ENCODE results near the gene CDC42BPB.
A peak's percentile ranks its signal among the peaks of the same experiment; 100 is the strongest.

The CDC42BPB gene

DNA sequence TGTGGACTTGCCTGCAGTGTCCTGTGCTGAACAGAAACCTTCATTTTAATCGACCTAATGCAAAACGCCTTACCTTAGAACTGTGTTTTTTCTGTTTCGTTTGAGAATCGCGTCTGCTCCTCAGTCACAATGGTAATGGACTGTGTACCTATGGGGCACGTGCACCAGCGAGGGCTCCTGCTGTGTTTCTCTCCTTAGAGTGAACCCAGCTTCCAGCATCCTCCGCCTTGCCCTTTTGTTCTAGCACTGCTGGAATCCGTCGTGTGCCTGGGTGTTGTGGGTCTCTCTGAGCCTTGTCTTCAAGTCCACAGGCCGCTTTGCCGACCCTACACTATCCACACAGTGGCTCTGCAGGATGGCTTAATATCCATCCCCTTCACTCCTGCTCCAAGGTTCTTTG lies 131.2 kb downstream of the CDC42BPB start:
- no peak for DNase-seq

DNA sequence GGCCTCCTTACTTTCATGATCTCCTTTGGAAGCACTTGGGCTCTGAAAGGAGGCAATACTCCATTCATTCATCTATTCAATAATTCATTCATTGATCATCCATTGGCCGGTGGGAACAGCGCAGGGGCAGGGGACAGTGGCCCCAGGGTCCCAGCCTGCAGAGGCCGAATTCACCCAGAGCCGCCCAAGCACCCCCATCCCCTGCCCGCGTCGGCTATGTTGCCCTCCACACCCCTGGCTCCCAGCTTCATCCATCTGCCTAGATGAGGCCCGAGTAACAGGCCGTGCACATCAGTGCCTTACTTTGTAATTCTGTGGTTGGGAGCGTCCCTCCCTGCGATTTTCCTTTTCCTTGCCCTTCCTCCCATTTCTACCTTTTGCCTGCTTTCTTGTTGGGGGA lies 131.7 kb downstream of the CDC42BPB start:
- no peak for DNase-seq

DNA sequence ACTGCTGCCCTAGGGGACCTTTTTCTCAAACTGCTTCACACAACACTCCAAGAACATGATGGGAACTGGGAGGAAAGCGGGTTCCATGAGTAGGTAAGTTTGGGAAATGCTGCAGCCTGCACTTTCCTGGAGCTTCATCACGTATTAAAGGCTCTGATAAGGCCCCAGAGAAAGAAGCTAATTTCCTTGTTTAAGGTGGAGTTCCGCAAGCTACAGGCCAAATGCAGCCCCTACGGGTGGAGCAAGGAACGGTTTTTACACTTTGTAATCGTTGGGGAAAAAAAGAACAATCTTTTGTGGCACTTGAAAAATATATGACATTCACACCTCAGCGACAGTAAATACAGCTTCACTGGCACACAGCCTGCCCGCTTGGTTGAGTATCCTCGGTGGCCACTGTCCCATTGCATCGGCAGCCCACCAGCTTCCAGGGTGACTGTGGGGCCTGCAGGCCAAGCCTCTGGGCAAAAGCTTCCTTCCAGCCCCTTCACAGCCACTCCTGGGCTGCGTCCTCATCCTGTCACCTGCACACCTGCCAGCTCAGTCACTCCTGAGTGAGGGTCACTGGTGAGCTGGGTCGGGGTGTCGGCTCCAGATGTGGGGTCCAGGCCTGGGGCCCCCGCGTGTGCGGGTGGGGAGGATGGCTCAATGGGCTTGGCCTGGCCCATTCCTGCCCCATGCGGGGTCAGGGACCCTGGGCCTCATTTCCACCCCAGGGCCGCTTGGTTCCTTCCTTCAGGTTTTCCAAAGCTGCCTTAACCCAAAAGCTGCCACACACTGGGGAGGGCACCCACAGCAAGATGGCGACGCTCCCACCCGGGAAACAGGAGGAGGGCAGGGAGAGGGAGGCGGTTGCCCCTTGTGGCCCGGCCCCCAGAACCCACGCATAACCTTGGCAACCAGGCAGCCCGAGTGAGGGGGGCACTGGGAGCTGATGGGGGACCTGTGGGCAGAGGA lies 132.4 kb downstream of the CDC42BPB start:
- no peak for DNase-seq

DNA sequence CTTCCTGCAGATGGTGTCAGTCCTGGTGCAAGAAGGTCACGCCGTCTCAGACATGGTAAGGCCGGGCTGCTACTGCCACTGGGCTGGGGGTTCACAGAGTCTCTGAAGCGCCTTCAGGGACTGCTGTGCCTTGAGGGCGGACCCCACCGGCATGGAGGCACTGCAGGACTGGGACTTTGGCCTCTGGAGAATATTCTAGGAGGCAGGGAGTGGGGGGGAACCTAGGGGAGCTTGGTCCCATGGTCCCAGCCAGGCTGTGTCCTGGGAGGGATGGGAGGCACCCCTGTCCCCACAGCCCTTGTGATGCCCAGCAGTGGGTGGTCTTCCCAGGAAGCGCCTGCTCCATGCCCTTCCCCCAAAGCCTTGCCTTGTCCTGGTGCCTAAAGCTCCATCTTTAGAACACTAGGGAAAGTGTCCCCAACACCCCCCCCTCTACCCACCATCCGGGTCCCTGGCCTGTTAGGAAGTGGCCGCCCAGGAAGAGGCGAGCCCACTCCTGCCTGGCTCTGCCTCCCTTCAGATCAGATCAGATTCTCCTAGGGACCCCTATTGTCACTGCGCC lies 133.3 kb downstream of the CDC42BPB start:
- no peak for DNase-seq

DNA sequence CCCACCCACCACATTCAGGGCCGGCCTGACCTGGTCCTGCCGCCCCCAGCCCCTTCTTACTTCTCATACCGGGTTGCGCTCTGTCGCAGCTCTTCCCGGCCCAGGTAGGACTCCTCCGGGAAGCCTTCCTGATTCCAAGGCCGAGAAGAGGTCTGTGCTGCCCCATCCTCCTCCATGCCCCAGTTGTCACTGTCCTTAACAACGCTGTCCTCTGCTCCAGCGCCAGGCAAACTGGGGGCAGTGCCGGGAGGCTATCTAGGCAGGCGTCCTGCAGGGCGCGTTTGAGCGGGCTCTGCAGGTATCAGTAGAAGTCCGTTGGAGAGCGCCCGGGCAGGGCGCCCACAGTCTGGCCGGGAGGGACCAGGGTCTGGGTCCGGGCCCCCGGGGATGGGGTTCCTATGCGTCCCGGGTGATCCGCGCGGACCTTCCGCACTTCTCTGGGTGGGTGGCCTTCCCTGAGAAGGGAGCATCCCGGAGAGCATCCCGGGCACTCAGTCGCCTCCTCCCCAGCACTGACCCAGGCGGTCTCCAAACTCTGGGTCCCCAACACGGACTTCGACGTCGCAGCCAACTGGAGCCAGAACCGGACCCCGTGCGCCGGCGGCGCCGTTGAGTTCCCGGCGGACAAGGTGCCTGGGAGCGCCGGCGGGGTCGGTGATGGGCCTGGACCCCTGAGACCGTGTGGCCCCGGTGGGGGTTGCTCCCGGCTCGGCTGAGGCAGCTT lies 134.0 kb downstream of the CDC42BPB start:
- DNase-seq = no peak

DNA sequence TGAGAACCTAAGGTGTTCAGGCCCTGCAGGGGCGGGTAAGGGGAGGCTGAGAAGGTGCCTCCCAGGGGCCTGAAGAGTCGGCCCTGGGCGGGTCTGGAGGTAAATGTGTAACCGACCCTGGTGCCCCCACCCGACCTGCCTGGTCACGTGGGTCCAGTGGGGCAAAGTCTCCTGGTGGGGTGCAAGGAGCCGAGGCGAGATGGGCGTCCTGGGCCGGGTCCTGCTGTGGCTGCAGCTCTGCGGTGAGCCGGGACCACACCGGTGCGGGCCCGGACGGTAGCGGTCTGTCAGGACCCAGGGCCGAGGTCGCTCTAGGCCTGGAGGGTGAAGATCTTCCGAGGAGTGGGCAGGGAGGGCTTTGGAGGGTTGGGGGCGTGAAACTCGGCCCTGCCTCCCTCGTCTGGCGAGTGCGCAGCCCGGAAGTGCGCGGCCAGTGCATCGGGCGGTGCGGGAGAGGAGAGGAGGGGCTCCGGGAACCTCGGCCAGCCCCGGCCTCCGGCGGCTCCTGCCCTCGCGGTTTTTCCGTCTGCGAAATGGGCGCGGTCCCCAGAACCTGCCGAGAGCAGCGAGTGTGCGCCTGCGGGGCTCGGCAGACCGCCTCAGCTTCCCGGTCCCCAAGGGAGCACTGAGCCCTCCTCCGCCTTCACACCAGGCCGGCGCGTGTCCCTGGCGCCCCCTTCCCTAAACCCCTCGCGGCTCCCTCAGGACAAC lies 134.7 kb downstream of the CDC42BPB start, which contains the start of gene AMN:
Gene AMN, plus strand, starts transcription at position 174 of the 711 bp plus-strand sequence. Its CDS starts 26 bp downstream, at position 200.
- DNase-seq = no peak

DNA sequence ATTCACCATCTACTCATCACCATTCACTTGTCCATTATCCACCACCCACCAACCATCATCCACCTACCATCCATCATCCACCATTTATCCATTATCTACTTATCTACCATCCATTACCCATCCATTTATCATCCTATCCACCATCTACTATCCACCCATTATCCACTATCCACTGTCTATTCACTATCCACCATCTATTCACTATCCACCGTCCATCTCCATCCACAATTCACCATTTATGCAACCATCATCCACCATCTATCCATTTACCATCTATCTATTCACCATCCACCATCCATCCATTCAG lies 136.4 kb downstream of the CDC42BPB start:
- DNase-seq = no peak

DNA sequence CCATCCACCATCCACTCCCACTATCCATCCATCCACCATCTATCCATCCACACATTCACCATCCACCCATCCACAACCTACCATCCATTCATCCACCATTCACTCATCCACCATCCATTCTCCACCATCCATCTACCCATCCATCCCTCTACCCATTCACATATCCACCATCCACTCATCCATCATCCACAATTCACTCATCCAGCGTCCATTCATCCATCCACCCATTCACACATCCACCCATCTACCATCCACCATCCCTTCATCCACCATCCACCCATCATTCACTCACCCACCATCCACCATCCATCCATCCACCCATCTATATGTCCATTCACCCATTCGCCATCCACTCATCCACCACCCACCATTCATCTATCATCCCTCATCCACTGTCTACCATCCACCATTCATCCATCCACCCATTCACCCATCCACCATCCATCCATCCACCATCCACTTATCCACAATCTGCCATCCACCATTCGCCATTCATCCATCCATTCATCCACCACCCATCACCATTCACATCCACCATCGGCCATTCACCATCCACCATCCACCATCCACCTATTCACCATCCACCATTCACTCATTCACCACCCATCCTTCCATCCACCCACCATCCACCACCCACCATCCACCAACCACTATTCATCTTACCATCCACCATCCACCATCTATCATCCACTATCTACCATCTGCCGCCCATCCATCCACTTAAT lies 136.9 kb downstream of the CDC42BPB start:
- no peak for DNase-seq

DNA sequence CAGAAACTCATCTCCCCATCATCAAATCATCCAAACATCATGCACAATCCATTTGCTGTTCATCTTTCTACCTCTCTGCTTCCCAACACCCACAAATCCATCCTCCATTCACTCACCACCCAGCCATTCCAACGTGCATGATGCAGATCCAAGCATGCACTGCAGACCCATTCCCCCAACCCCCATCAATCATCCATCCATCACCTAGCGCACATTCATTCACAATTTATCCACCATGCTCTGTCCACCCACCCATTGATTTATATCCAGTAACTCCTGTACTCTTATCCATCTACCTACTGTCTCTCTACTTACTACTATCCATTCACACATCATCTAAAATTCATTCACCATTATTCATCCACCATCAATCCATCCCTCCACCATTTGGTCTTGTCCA lies 138.9 kb downstream of the CDC42BPB start:
- no peak for DNase-seq

DNA sequence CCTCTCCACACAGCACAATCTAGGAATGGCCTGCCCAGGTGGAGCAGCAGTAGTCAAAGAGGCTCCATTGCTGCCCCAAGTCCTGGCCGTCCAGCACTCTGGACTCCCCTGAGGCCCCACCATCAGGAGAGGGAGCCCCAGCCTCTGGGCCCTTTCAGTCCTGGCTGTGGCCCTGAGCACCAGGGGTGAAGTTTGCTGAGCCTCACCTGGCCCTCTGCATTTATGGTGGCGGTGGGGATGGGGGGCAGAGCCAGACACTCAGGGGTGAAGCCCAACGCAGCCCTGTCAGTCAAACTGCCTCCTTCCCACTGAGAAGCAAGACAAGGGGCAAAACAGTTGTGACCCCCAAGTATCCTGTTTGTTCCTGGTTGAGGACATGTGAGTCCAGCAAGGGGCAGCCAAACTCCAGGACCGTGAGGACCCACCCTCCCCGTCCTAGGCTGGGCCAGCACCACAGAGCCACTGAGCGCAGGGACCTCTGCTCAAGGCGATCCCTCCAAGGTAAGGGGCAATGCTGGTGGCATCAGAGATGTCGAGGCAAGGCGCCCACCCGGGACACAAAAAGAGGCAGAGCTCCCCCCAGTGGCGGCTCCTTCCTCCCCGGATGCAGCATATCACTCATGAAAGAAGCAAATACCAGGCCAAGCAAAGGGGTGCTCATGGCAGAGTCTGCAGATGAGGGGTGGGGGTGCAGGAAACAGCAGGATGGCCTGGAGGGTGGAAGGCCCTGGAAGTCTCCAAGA lies 139.7 kb downstream of the CDC42BPB start:
- peak; percentile 38 for DNase-seq

DNA sequence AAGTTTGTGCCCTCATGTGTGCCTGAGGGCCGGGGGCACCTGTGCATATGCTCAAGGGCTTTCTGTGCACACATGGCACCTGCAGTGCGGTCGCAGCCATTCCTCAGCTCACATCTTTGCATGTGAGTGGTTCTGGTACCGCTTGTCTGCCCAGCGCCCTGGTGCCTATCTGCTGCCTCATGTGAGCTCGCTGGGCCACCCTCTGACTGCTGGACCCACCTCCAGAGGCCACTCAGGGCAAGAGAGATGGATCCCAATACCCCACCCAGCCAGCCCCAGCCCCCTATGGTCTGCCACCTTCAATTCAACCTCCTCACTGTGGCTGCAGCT lies 140.3 kb downstream of the CDC42BPB start:
- no peak for DNase-seq

DNA sequence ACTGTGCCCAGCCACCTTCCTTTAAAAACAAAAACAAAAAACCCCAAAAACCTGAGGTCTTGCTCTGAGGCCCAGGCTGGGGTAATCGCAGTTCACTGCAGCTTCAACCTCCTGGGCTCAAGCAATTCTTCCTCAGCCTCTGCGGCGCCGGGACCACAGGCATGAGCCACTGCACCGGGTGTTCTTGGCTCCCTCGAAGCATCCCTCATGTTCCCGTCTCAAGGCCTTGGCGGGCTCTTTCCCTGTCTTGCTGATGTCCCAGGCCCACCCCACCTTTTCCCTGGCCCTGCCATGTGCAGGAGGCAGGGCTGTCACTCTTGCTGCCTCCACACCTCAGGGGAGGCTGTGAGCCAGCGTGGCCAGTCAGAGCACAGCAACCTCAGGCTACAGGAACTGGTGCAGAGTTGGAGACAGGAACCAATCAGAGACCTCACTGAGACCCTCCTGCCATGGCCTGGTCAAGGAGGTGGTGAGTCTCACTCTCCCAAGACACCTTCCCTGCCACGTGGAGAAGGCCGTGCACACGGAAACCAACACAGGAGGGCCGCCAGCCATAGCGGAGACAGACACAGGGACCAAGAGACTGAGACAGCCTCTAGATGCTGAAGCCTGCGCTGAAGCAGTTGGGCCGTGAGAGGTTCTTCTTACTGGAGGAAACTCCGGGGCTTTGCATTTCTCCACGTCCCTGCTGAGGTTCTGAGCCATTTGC lies 140.8 kb downstream of the CDC42BPB start:
- no peak for DNase-seq

DNA sequence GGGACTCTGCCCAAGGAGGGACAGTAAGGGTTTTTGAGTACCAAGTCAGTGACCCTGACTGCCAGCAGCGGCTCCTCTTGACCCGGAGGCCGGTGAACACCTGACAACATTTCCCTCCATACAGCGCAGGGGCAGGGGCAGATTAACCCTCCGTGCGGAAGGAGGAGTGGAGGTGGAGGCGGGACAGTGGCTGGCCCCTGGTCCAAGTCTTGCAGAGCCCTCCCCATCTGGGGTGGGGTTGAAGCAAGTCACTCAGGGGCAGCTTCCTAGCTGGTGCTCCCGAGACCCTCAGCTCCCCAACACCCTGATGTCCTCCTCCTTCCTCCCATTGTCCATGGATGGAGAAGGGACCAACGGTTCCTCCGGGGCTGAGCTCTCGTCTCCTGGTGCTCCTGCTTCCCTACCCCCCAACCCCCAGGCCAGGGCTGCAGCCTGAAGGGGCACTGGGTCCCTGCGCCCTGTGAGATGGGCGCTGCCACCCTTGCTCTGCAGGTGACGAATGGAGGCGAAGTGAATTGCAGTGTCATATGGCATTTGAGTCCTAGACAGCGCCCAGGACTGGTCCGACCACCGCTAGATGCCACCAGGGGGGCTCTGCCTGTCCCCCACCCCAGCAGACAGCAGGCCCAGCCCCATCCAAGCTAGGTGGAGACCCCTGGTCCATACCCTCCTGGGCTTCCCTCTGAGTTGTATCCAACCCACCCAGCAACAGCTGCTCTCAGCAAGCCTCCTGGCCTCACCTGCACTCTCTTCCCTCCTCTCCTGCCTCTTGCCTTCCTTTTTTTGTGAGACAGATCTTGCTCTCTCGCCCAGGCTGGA lies 141.8 kb downstream of the CDC42BPB start:
- no peak for DNase-seq

DNA sequence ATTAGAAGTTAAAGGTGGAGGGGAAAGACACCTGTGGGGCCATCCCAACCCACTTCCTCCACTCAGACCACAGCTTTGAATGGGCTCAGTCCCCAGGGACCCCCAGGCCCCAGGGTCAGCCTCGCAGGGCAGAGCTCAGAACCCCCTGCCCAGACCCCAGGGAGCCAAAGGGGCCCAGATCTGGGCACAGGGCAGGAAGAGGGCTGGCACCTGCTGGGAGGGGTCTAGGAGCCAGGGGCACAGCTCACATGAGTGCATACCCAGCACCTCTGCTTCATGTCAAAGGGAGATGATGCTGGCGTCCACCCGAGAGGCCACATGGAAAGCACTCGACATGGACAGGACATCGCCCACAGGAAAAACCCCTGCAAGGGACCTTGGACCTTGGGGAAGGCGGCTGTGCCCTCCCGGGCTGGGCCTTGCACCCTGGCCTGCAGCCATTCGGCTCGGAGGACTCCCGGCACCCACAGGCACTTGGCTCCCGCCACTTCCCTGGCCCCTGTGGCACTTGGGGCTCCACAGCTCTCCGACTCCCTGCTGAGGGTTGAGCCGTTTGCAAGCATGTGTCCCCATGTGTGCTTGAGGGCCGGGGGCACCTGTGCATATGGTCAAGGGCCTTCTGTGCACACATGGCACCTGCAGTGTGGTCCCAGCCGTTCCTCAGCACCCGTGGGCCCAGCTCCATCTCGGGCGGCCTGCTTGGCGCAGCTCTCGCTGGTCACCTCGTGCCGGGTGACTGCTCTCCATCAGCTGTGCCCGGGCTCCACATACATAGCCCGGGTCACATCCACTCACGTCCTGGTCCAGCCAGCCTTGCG lies 142.7 kb downstream of the CDC42BPB start:
- no peak for DNase-seq

DNA sequence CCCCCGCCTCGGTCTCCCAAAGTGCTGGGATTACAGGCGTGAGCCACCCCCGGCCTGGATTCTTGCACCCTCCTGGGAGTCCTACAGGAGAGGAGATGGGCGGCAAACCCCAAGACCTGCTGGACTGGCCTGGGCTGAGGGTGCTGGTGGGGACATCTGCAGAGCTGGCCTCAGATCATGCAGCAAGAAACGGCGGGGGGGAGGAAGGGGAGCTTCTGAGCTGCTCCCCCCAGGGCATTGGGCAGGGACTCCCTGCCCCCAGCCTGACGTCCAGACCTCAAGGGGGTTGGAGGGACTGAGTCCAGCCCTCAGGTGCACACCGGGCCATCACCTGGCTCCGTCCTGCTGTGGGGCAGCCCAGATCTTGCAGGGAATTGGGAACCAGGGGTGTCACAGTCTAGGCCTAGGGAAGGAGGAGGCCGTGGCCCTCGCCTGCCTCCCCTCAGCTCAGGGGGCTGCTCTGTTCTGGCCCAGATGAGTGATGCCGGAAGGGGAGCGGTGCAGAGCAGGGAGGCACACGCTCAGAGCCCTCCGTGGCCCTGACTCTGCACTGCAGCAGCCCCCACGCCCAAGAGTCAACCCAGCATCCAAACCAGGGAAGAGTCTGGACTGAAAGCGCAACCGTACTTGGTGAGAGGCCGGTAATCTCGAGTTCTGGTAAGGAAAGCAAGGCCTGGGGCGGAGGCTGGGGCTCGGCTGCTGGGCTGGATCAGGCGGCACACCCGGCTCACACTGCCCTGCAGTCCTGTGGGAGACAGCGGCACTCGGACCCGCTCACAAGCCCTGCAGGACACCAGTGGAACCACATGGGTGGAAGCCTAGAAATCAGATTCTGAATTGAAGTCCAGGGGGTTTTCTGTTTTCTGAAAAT lies 143.8 kb downstream of the CDC42BPB start:
- no peak for DNase-seq

DNA sequence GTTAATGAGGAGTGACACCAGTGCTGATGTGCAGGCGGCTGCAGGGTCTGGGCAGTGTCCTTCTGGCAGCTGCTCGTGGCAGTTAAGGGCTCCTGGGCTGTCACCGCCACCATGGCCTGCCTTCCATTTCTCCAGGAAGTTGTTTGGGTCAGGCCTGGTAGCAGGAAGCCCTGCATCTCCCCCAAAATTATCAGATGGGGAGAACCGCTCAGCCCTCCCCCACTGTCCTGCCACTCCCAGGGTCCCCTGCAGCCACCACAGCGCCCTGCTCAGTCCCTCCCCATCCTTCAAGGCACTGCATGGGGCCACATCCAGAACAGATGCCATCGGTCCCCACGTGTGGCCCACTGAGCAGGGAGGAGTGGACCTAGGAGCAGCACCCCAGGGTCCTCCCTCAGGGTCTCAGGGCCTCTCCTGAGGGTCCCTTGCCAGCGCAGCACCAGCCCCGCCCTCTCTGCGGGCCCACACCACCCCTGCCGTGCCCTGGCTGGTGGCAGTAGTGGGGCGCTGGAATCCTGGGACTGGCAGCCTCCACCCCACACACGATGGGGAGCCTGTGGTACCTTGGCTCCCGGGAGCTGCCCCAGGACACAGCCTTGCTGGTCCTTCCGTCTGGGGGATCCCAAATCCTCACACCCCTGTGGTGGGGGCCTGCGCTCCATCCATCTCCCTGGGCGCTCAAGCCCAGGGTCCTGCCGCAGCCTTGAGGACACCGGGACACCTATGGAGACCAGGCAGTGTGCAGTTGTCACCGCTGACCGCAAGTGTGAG lies 145.2 kb downstream of the CDC42BPB start:
- no peak for DNase-seq

DNA sequence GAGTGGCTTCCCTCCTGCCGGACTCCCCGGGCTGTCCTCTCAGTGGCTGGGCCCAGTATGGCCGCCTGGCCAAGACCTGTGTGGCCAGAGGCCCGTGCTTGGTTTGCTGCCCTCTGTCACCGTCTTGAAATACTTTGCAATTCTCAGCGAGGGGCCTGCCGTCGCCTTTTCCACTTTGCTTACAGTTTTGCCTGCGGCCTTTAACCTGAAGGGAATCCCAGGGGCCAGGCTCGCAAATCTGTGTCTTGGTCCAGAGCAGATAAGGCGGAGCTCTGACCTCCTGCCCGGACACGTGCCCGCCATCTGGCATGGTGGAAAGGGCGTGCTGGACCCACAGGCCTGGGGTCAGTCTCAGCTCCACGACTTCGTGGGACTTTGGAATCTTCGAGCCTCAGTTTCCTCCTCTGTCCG lies 145.8 kb downstream of the CDC42BPB start:
- DNase-seq = no peak
